HepG2 (cell line): ENCODE data around the gene GTF3C5. TPM values are rescaled to one million over a fixed set of nuclear protein-coding genes. Genes with fewer than 3 reads are reported as not detected.

Source experiments
- ATAC-seq: fragments of 200-7000 bp; cut with Tn5 transposase; 3 replicates; pipeline ENCODE4 v1.9.1; 2020; ENCODE audit warnings: mild to moderate bottlenecking, moderate library complexity
- BruUV-seq: library from RNA; stranded (reverse); fragments of 400-500 nt; replicated peaks from 2 replicates; lab custom pipeline; 2021; lab: Mats Ljungman, UMichigan
- CTCF ChIA-PET: fragments of 300-600 bp; formaldehyde crosslinking; extraction: SDS; loops from one replicate; lab custom pipeline; 2021; ENCODE audit warnings: low total read pairs, inconsistent platforms, low intra/inter-chr PET ratio; lab: Yijun Ruan, JAX
- POLR2A ChIA-PET: fragments of 350-600 bp; sonication (Branson Sonifier 250); formaldehyde crosslinking; loops from one replicate; lab custom pipeline; 2020; ENCODE audit warnings: antibody characterized with exemption, inconsistent platforms; lab: Yijun Ruan, JAX
- DNase-seq: peaks from one replicate; pipeline ENCODE4 v3.0.0-alpha.2; 2015; ENCODE audit warnings: low spot score
- FAIRE-seq: peaks from 3 replicates; lab custom pipeline; 2011; peaks lifted over from hg19 to GRCh38; lab: Jason Lieb, UNC
- H2AFZ ChIP-seq: one replicate; pipeline ENCODE4 v1.6.1; 2011; ENCODE audit warnings: low read length, inconsistent platforms
- H3K27ac ChIP-seq: fragments of 300-600 bp; 3 replicates; pipeline ENCODE4 v1.8.0; 2011; ENCODE audit warnings: mixed run types, mild to moderate bottlenecking, mixed read lengths, low read length, inconsistent platforms; ENCODE audit not compliant: insufficient read depth; ENCODE audit errors: extremely low read length
- H3K27me3 ChIP-seq, 2 experiments: fragments of 200-600 bp in 1 of 2; 2 replicates in 1 of 2; 3 replicates in 1 of 2; pipeline versions ENCODE4 v1.6.0 to v1.8.0; 2011; ENCODE audit warnings: low read length in 2 of 2, mild to moderate bottlenecking in 2 of 2, moderate library complexity in 2 of 2, inconsistent platforms in 1 of 2; ENCODE audit not compliant: insufficient read depth in 2 of 2, control insufficient read depth in 1 of 2
- H3K36me3 ChIP-seq, 2 experiments: fragments of 200-600 bp in 1 of 2; replicated peaks in 1 of 2; 2 replicates in 1 of 2; 3 replicates in 1 of 2; pipeline versions ENCODE4 v1.5.1 to v1.8.0; 2011; ENCODE audit warnings: low read length in 2 of 2, inconsistent platforms in 1 of 2; ENCODE audit not compliant: insufficient read depth in 2 of 2, control insufficient read depth in 1 of 2
- H3K4me1 ChIP-seq: 2 replicates; pipeline ENCODE4 v1.5.1; 2012; ENCODE audit warnings: low read length, inconsistent platforms; ENCODE audit not compliant: insufficient read depth
- H3K4me2 ChIP-seq: 2 replicates; pipeline ENCODE4 v1.6.0; 2011; ENCODE audit warnings: low read depth, low read length, inconsistent platforms
- H3K4me3 ChIP-seq, 3 experiments: fragments of 200-600 bp in 1 of 3; sonication (generic), shearing (Covaris generic) in 1 of 3; replicated peaks in 1 of 3; 2 replicates each; pipeline ENCODE4 v1.5.1; 2011 to 2016; ENCODE audit warnings: low read length in 3 of 3, inconsistent platforms in 2 of 3, low read depth in 2 of 3, mild to moderate bottlenecking in 2 of 3, control low read depth in 1 of 3, mixed read lengths in 1 of 3; ENCODE audit not compliant: insufficient read depth in 1 of 3
- H3K79me2 ChIP-seq: one replicate; pipeline ENCODE4 v1.6.1; 2011; ENCODE audit warnings: low read length, inconsistent platforms; ENCODE audit not compliant: insufficient read depth
- H3K9ac ChIP-seq: 2 replicates; pipeline ENCODE4 v1.6.0; 2011; ENCODE audit warnings: mild to moderate bottlenecking, low read depth, low read length, inconsistent platforms; ENCODE audit not compliant: insufficient read depth
- H3K9me3 ChIP-seq: 2 replicates; pipeline ENCODE4 v1.5.1; 2012; ENCODE audit warnings: mild to moderate bottlenecking, low read length
- H4K20me1 ChIP-seq: 2 replicates; pipeline ENCODE4 v1.6.0; 2011; ENCODE audit warnings: inconsistent platforms, mild to moderate bottlenecking, low read length, moderate library complexity; ENCODE audit not compliant: insufficient read depth
- ADNP ChIP-seq: sonication (generic); formaldehyde crosslinking; IDR thresholded peaks from 2 replicates; pipeline ENCODE4 v1.4.0; 2020; ENCODE audit warnings: missing genetic modification reagents
- ARNTL ChIP-seq: sonication (generic); formaldehyde crosslinking; IDR thresholded peaks from 2 replicates; pipeline ENCODE4 v1.4.0; 2020; ENCODE audit warnings: mild to moderate bottlenecking, missing genetic modification reagents
- GABPA ChIP-seq, 2 experiments: IDR thresholded peaks; 2 replicates each; pipeline ENCODE4 v1.6.1; 2011 to 2016; ENCODE audit warnings: low read depth in 2 of 2, low read length in 1 of 2, missing biosample characterization in 1 of 2, missing genetic modification characterization in 1 of 2
- HNF4A ChIP-seq: sonication (generic); formaldehyde crosslinking; IDR thresholded peaks from 2 replicates; pipeline ENCODE4 v1.4.0; 2020; ENCODE audit warnings: missing genetic modification reagents
- KLF16 ChIP-seq, 2 experiments: sonication (generic) in 1 of 2; formaldehyde crosslinking in 1 of 2; IDR thresholded peaks; 2 replicates each; pipeline versions ENCODE4 v1.6.1 to v1.8.0; 2016 to 2023; ENCODE audit warnings: missing genetic modification reagents in 2 of 2, missing compliant biosample characterization in 1 of 2
- MTERF4 ChIP-seq: sonication (generic); formaldehyde crosslinking; IDR thresholded peaks from 2 replicates; pipeline ENCODE4 v1.8.0; 2023; ENCODE audit warnings: mild to moderate bottlenecking, missing genetic modification reagents
- SP4 ChIP-seq: sonication (generic); formaldehyde crosslinking; IDR thresholded peaks from 2 replicates; pipeline ENCODE4 v1.8.1; 2023; ENCODE audit warnings: mild to moderate bottlenecking, missing genetic modification reagents
- ZNF160 ChIP-seq: sonication (generic); formaldehyde crosslinking; IDR thresholded peaks from 2 replicates; pipeline ENCODE4 v1.8.0; 2022; ENCODE audit warnings: mild to moderate bottlenecking, inconsistent platforms, missing genetic modification reagents
- ZNF503 ChIP-seq: sonication (generic); formaldehyde crosslinking; IDR thresholded peaks from 2 replicates; pipeline ENCODE4 v1.4.0; 2020; ENCODE audit warnings: missing genetic modification reagents
- ZNF576 ChIP-seq: sonication (generic); formaldehyde crosslinking; IDR thresholded peaks from 2 replicates; pipeline ENCODE4 v1.4.0; 2020; ENCODE audit warnings: mild to moderate bottlenecking, missing genetic modification reagents
- WGBS: methylation state at CpG from one replicate; pipeline ENCODE4 v1.1.6; 2017; ENCODE audit warnings: low lambda C conversion rate; 5-methylcytosine and 5-hydroxymethylcytosine counted together
- in situ Hi-C: cut with HindIII; loops from 2 replicates; pipeline ENCODE4 v1.10.0; 2017; ENCODE audit warnings: low pct_unique_long_range_greater_than_20kb; ENCODE audit not compliant: extremely low pct_ligation_motif_present
- intact Hi-C: fragments of 100-400 bp; cut with micrococcal nuclease; formaldehyde crosslinking; loops from one replicate; pipeline ENCODE4 v1.10.0; 2022; ENCODE audit not compliant: unreplicated experiment
- polyA plus RNA-seq, 8 experiments: library from polyadenylated mRNA; depleted of rRNA in 3 of 8; stranded (reverse) in 7 of 8; unstranded in 1 of 8; fragments of >200 nt; fragmentation: Illumina TruSeq in 4 of 8; extraction: Trizol in 4 of 8; gene quantifications; 2 replicates each; pipeline versions ENCODE4 v1.2.1 to v1.2.3, GENCODE V29; 2011 to 2016; ENCODE audit warnings: low read depth in 4 of 8, missing spikeins in 1 of 8, mixed read lengths in 1 of 8; ENCODE audit not compliant: insufficient read depth in 1 of 8
- total RNA-seq, 5 experiments: library from RNA; depleted of rRNA; stranded (reverse); fragments of >200 nt; fragmentation: Illumina TruSeq; extraction: Trizol; gene quantifications; 2 replicates each; pipeline ENCODE4 v1.2.3, GENCODE V29; 2016; ENCODE audit warnings: low read depth in 1 of 5
- TF ChIP-seq, protein P1 (sequence below): sonication (generic); formaldehyde crosslinking; IDR thresholded peaks from 2 replicates; pipeline ENCODE4 v1.5.0; 2020; ENCODE audit warnings: missing genetic modification reagents, mild to moderate bottlenecking, borderline replicate concordance
- TF ChIP-seq, protein P2 (sequence below): sonication (generic); formaldehyde crosslinking; IDR thresholded peaks from 2 replicates; pipeline ENCODE4 v1.8.0; 2022; ENCODE audit warnings: missing genetic modification reagents, mild to moderate bottlenecking, borderline replicate concordance
- TF ChIP-seq, protein P3 (sequence below): sonication (generic); formaldehyde crosslinking; IDR thresholded peaks from 2 replicates; pipeline ENCODE4 v1.8.0; 2022; ENCODE audit warnings: missing genetic modification reagents, mild to moderate bottlenecking, moderate library complexity, borderline replicate concordance

Gene GTF3C5
- total and polyA plus RNA-seq, 2 of the 13 experiments (the other 11 are each of a cell fraction or from before 2014, with no cell fraction given), result 66.9 to 92.6 TPM

GRCh38 chr9:132993511-132993939, 37.3 kb upstream of the GTF3C5 start (continued):
- TF ChIP-seq KLF16 (CRISPR knock-in tag; IDR thresholded peaks at IDR 0.05), result no peak
- no peak for TF ChIP-seq ZNF503 (CRISPR knock-in tag)
- TF ChIP-seq GABPA (IDR thresholded peaks at IDR 0.05; ENCODE audit: low read depth, low read length), result no peak
- no peak for TF ChIP-seq GABPA (CRISPR knock-in tag; IDR thresholded peaks at IDR 0.05; ENCODE audit: low read depth)
- TF ChIP-seq ZNF576 (CRISPR knock-in tag), result no peak
- TF ChIP-seq HNF4A (CRISPR knock-in tag), result peak; percentile 46; the same call in 1 of the 2 replicates
- no peak for TF ChIP-seq ZNF160

DNA sequence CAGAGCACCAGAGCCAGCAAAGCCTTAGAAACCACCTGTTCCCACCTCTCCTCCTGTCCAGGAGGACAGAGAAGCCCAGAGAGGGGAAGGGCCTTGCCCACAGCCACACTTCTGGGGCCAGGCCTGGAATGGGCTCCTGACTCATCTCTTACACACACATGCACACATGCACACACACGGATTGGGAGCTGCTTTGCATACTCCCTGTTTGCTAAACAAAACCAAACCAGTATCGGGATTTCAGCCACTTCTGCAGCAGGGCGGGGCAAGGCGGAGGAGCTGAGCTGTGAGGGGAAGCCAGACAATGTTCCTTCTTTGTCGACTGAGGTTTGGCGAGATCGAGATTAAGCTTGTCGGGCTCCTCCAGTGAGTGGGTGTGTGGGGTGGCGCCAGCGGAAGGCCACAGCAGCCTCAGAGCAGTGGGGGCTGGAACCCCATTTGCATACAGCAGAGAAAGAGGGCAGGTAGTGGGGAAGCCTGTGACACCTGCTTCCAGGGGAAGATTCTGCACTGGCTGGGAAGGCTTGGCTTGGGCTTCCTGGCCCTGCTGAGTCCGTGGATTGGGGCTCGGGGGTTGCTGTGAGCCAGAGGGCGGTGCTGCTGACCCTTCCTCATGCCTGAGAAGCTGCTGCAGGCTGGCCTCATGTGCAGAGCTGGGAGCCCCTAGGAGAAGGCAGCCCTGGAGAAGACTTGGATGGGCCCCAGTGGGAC, 36.2 kb upstream of the GTF3C5 start:
- Histone ChIP-seq H3K9ac (no peak overlapping the region; the same call in 1 of the 2 replicates), H2AFZ (peak overlapping the region; percentile 85), H3K36me3 (no peaks in the 10 kb centered on the region), H3K79me2 (no peaks in the 10 kb centered on the region), H4K20me1 (no peaks in the 10 kb centered on the region; the same call in 1 of the 2 replicates), H3K4me2 (peak overlapping the region; percentile 82), H3K4me1 (peaks cover 78% of the 10 kb centered on the region), H3K27ac (no peak overlapping the region), H3K9me3 (no peaks in the 10 kb centered on the region), H3K4me3 (peak overlapping the region in 2 of 3 experiments; percentile 43 to 51; a peak in 2 of 6 replicates), H3K27me3 (peaks cover 5 to 35% of the 10 kb centered on the region in 2 experiments)
- in situ Hi-C loops, result no loop called here
- peak; percentile 46 for ATAC-seq
- ChIA-PET POLR2A (interaction anchor here (0.8 to 1.9 kb wide), 4 partner anchors 12 to 50 kb away, joined by 3 to 8 read pairs (median 4); partner anchors contain the start of gene GTF3C5), CTCF (no interaction called here)
- DNase-seq, result no peak
- 0% methylated on average over 4 of the region's 13 CpGs for WGBS
- BruUV-seq, result no TSS peak
- no peak for FAIRE-seq
- intact Hi-C loops, result loop anchor here (10.0 kb wide), 1 partner anchor 1450 kb away; no protein-coding TSS in a partner anchor
- no peak for TF ChIP-seq ARNTL (CRISPR knock-in tag)
- TF ChIP-seq, protein P1, sequence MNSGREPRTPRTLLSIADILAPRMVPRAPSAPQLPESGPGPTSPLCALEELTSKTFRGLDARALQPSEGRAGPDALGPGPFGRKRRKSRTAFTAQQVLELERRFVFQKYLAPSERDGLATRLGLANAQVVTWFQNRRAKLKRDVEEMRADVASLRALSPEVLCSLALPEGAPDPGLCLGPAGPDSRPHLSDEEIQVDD (CRISPR knock-in tag), result no peak
- no peak for TF ChIP-seq ADNP (CRISPR knock-in tag)
- TF ChIP-seq, protein P2, sequence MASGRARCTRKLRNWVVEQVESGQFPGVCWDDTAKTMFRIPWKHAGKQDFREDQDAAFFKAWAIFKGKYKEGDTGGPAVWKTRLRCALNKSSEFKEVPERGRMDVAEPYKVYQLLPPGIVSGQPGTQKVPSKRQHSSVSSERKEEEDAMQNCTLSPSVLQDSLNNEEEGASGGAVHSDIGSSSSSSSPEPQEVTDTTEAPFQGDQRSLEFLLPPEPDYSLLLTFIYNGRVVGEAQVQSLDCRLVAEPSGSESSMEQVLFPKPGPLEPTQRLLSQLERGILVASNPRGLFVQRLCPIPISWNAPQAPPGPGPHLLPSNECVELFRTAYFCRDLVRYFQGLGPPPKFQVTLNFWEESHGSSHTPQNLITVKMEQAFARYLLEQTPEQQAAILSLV, result no peak
- TF ChIP-seq SP4 (CRISPR knock-in tag), result no peak
- TF ChIP-seq, protein P3, sequence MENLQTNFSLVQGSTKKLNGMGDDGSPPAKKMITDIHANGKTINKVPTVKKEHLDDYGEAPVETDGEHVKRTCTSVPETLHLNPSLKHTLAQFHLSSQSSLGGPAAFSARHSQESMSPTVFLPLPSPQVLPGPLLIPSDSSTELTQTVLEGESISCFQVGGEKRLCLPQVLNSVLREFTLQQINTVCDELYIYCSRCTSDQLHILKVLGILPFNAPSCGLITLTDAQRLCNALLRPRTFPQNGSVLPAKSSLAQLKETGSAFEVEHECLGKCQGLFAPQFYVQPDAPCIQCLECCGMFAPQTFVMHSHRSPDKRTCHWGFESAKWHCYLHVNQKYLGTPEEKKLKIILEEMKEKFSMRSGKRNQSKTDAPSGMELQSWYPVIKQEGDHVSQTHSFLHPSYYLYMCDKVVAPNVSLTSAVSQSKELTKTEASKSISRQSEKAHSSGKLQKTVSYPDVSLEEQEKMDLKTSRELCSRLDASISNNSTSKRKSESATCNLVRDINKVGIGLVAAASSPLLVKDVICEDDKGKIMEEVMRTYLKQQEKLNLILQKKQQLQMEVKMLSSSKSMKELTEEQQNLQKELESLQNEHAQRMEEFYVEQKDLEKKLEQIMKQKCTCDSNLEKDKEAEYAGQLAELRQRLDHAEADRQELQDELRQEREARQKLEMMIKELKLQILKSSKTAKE (CRISPR knock-in tag), result no peak
- no peak for TF ChIP-seq MTERF4
